ENCODE results near the gene APIP.

Gene APIP

GRCh38 chr11:34891611-34892010, 24.6 kb downstream of the APIP start:
- POLR2A ChIA-PET: no interaction called here
- H3K4me1 ChIP-seq (ENCODE audit: control insufficient read depth, insufficient read depth, low read length): no peaks in the 10 kb centered on the region
- peaks cover 0 to 18% of the 10 kb centered on the region in 2 experiments; a peak in 1 of 3 replicates for H3K36me3 ChIP-seq (ENCODE audit: control insufficient read depth in 2 of 2, insufficient read depth in 1 of 2, low read length in 2 of 2)
- no peak overlapping the region for H3K27ac ChIP-seq (ENCODE audit: extremely low read depth, low read depth, low read length)
- H3K4me3 ChIP-seq (ENCODE audit: low read depth, low read length): no peak overlapping the region
- no peak for TF ChIP-seq ZNF239 (tag by site-specific recombination; IDR thresholded peaks at IDR 0.05)
- TF ChIP-seq ZNF280D (tag by site-specific recombination; IDR thresholded peaks at IDR 0.05): no peak
- TF ChIP-seq ZNF658 (tag by site-specific recombination; IDR thresholded peaks at IDR 0.05): no peak
- no peak for TF ChIP-seq ZNF221 (tag by site-specific recombination; IDR thresholded peaks at IDR 0.05; ENCODE audit: borderline replicate concordance)
- TF ChIP-seq HIC1 (tag by site-specific recombination; IDR thresholded peaks at IDR 0.05): no peak
- TF ChIP-seq ZNF211 (tag by site-specific recombination; IDR thresholded peaks at IDR 0.05; ENCODE audit: low read depth): no peak
- TF ChIP-seq ZNF132 (tag by site-specific recombination; IDR thresholded peaks at IDR 0.05; ENCODE audit: borderline replicate concordance): no peak
- no peak for TF ChIP-seq MYNN (tag by site-specific recombination; IDR thresholded peaks at IDR 0.05; ENCODE audit: borderline replicate concordance)
- TF ChIP-seq ZSCAN30 (tag by site-specific recombination; IDR thresholded peaks at IDR 0.05): no peak
- no peak for TF ChIP-seq ZBTB26 (tag by site-specific recombination; optimal IDR thresholded peaks at IDR 0.05)
- no peak for TF ChIP-seq ZNF645 (tag by site-specific recombination; IDR thresholded peaks at IDR 0.05)
- no peaks in the 10 kb centered on the region for H3K9me3 ChIP-seq (ENCODE audit: control insufficient read depth, insufficient read depth, low read depth, low read length)
- CTCF ChIA-PET: interaction anchor here (0.6 to 6.3 kb wide), 15 partner anchors 8 to 1627 kb away, joined by 3 to 103 read pairs (median 4); partner anchors contain the start of gene ELF5

GRCh38 chr11:34890812-34891211, 25.4 kb downstream of the APIP start:
- ChIA-PET POLR2A (no interaction called here), CTCF (interaction anchor here (0.6 to 6.3 kb wide), 14 partner anchors 9 to 1628 kb away, joined by 3 to 103 read pairs (median 4); partner anchors contain the start of gene ELF5)
- H3K36me3 ChIP-seq (ENCODE audit: control insufficient read depth in 2 of 2, insufficient read depth in 1 of 2, low read length in 2 of 2): peaks cover 0 to 24% of the 10 kb centered on the region in 2 experiments; a peak in 1 of 3 replicates
- no peaks in the 10 kb centered on the region for H3K4me1 ChIP-seq (ENCODE audit: control insufficient read depth, insufficient read depth, low read length)
- no peak overlapping the region for H3K4me3 ChIP-seq (ENCODE audit: low read depth, low read length)
- no peak for TF ChIP-seq ZNF670 (tag by site-specific recombination; IDR thresholded peaks at IDR 0.05; ENCODE audit: low read depth)
- peak; percentile 93 for TF ChIP-seq MEIS1 (CRISPR knock-in tag; IDR thresholded peaks at IDR 0.05; ENCODE audit: borderline replicate concordance)
- TF ChIP-seq ZNF654 (tag by site-specific recombination; IDR thresholded peaks at IDR 0.05; ENCODE audit: low read depth): peak; percentile 42
- H3K27ac ChIP-seq (ENCODE audit: extremely low read depth, low read depth, low read length): no peak overlapping the region
- no peaks in the 10 kb centered on the region for H3K9me3 ChIP-seq (ENCODE audit: control insufficient read depth, insufficient read depth, low read depth, low read length)
